NCI-H1694 (cell line): ENCODE results near the gene GABRA4.

Experiments
- DNase-seq: peaks from one replicate; lab custom pipeline; 2025; lab: John Stamatoyannopoulos, UW

The GABRA4 gene

GRCh38 chr4:46979283-46979682 is 14.1 kb downstream of the GABRA4 start:
- DNase-seq = no peak

GRCh38 chr4:46977245-46977644 is 16.1 kb downstream of the GABRA4 start:
- no peak for DNase-seq

- no peak for DNase-seq
Observed at GRCh38 chr4:46975812-46976553, 17.4 kb downstream of the GABRA4 start.

- DNase-seq = no peak
Observed at GRCh38 chr4:46974891-46975543, 18.4 kb downstream of the GABRA4 start.

GRCh38 chr4:46968847-46969246 is 24.5 kb downstream of the GABRA4 start:
- DNase-seq = no peak

GRCh38 chr4:46967631-46968030 is 25.8 kb downstream of the GABRA4 start:
- no peak for DNase-seq

GRCh38 chr4:46958742-46959488 is 34.5 kb downstream of the GABRA4 start:
- DNase-seq = no peak

- DNase-seq = no peak
Observed at GRCh38 chr4:46956451-46956850, 36.9 kb downstream of the GABRA4 start.

- no peak for DNase-seq
Observed at GRCh38 chr4:46955601-46956000, 37.8 kb downstream of the GABRA4 start.

GRCh38 chr4:46954643-46955042 is 38.7 kb downstream of the GABRA4 start:
- DNase-seq = no peak

- DNase-seq = no peak
Observed at GRCh38 chr4:46953564-46953963, 39.8 kb downstream of the GABRA4 start.

- DNase-seq = no peak
Observed at GRCh38 chr4:46952451-46952850, 40.9 kb downstream of the GABRA4 start.

GRCh38 chr4:46950826-46951225 is 42.6 kb downstream of the GABRA4 start:
- DNase-seq = no peak

GRCh38 chr4:46949822-46950221 is 43.6 kb downstream of the GABRA4 start:
- no peak for DNase-seq

GRCh38 chr4:46947541-46947940 is 45.8 kb downstream of the GABRA4 start:
- DNase-seq = no peak

- DNase-seq = no peak
Observed at GRCh38 chr4:46946919-46947536, 46.4 kb downstream of the GABRA4 start.

- DNase-seq = no peak
Observed at GRCh38 chr4:46945062-46945461, 48.3 kb downstream of the GABRA4 start.

GRCh38 chr4:46944345-46944744 is 49.0 kb downstream of the GABRA4 start:
- no peak for DNase-seq

GRCh38 chr4:46937493-46937892 is 55.9 kb downstream of the GABRA4 start:
- no peak for DNase-seq

GRCh38 chr4:46934726-46935125 is 58.7 kb downstream of the GABRA4 start:
- DNase-seq = no peak

GRCh38 chr4:46933686-46934085 is 59.7 kb downstream of the GABRA4 start:
- DNase-seq = no peak

- DNase-seq = no peak
Observed at GRCh38 chr4:46931981-46932380, 61.4 kb downstream of the GABRA4 start.

- no peak for DNase-seq
Observed at GRCh38 chr4:46930891-46931290, 62.5 kb downstream of the GABRA4 start.
